Keratinocyte (primary cell): ENCODE data around the gene NCOA3. TPM values are rescaled to one million over a fixed set of nuclear protein-coding genes. Genes with fewer than 3 reads are reported as not detected.

Experiments
- DNase-seq: peaks from one replicate; pipeline ENCODE4 v3.0.0-alpha.2; 2011; ENCODE audit warnings: low read depth, missing footprints, low spot score
- FAIRE-seq: peaks from 2 replicates; lab custom pipeline; 2011; peaks lifted over from hg19 to GRCh38; lab: Jason Lieb, UNC
- H2AFZ ChIP-seq: 2 replicates; pipeline ENCODE4 v1.6.0; 2012; ENCODE audit warnings: low read length, control low read depth, inconsistent platforms; ENCODE audit not compliant: control insufficient read depth
- H3K27ac ChIP-seq: 2 replicates; pipeline ENCODE4 v1.5.1; 2011; ENCODE audit warnings: low read length; ENCODE audit not compliant: control insufficient read depth, insufficient read depth
- H3K27me3 ChIP-seq: 3 replicates; pipeline ENCODE4 v1.6.0; 2011; ENCODE audit warnings: low read length; ENCODE audit not compliant: control insufficient read depth, insufficient read depth; ENCODE audit errors: extremely low read depth
- H3K36me3 ChIP-seq, 2 experiments: 2 replicates in 1 of 2; 3 replicates in 1 of 2; pipeline ENCODE4 v1.5.1; 2011; ENCODE audit warnings: low read length in 2 of 2, mild to moderate bottlenecking in 1 of 2; ENCODE audit not compliant: control insufficient read depth in 2 of 2, insufficient read depth in 2 of 2; ENCODE audit errors: extremely low read depth in 1 of 2
- H3K4me1 ChIP-seq: 3 replicates; pipeline ENCODE4 v1.5.1; 2011; ENCODE audit warnings: low read length; ENCODE audit not compliant: control insufficient read depth, insufficient read depth; ENCODE audit errors: extremely low read depth
- H3K4me2 ChIP-seq: 3 replicates; pipeline ENCODE4 v1.6.0; 2011; ENCODE audit warnings: low read depth, low read length; ENCODE audit not compliant: control insufficient read depth, insufficient read depth; ENCODE audit errors: extremely low read depth
- H3K4me3 ChIP-seq, 3 experiments: fragments of 200-600 bp in 1 of 3; sonication (generic) in 1 of 3; 2 replicates in 2 of 3; 3 replicates in 1 of 3; pipeline ENCODE4 v1.5.1; 2011 to 2016; ENCODE audit warnings: low read length in 3 of 3, mild to moderate bottlenecking in 3 of 3, control low read depth in 2 of 3, inconsistent platforms in 1 of 3, low read depth in 1 of 3, mixed read lengths in 1 of 3, mixed run types in 1 of 3, moderate library complexity in 1 of 3; ENCODE audit not compliant: control insufficient read depth in 2 of 3, insufficient read depth in 2 of 3; ENCODE audit errors: extremely low read depth in 1 of 3
- H3K79me2 ChIP-seq: 2 replicates; pipeline ENCODE4 v1.6.0; 2012; ENCODE audit warnings: low read length; ENCODE audit not compliant: control insufficient read depth, insufficient read depth
- H3K9ac ChIP-seq: 3 replicates; pipeline ENCODE4 v1.6.0; 2011; ENCODE audit warnings: low read length; ENCODE audit not compliant: control insufficient read depth, insufficient read depth; ENCODE audit errors: extremely low read depth
- H3K9me1 ChIP-seq: 3 replicates; pipeline ENCODE4 v1.6.0; 2011; ENCODE audit warnings: low read length; ENCODE audit not compliant: control insufficient read depth, insufficient read depth; ENCODE audit errors: extremely low read depth
- H3K9me3 ChIP-seq: 2 replicates; pipeline ENCODE4 v1.5.1; 2012; ENCODE audit warnings: low read depth, low read length; ENCODE audit not compliant: control insufficient read depth
- H4K20me1 ChIP-seq: 3 replicates; pipeline ENCODE4 v1.6.0; 2011; ENCODE audit warnings: low read length; ENCODE audit not compliant: control insufficient read depth, insufficient read depth; ENCODE audit errors: extremely low read depth
- EZH2 ChIP-seq: IDR thresholded peaks from one replicate; pipeline ENCODE4 v1.6.1; 2012; ENCODE audit warnings: inconsistent platforms, mild to moderate bottlenecking, low read length, moderate library complexity
- dilution Hi-C: fragments of 300-500 bp; cut with MboI; formaldehyde crosslinking; loops from one replicate; pipeline ENCODE4 v1.7.0; 2020; ENCODE audit warnings: low sequenced_read_pairs; ENCODE audit not compliant: extremely low pct_ligation_motif_present
- polyA plus RNA-seq, 5 experiments: library from polyadenylated mRNA; depleted of rRNA in 3 of 5; stranded (reverse) in 3 of 5; stranded (forward) in 1 of 5; unstranded in 1 of 5; fragments of >200 nt; gene quantifications; 1 replicate in 1 of 5; 2 replicates in 3 of 5; 3 replicates in 1 of 5; pipeline versions ENCODE4 v1.2.1 to v1.2.3, GENCODE V29; 2011 to 2012; ENCODE audit warnings: missing spikeins in 2 of 5, low read depth in 1 of 5, low replicate concordance in 1 of 5
- TF ChIP-seq, protein P1 (sequence below), 3 experiments: IDR thresholded peaks in 1 of 3; conservative IDR thresholded peaks in 1 of 3; optimal IDR thresholded peaks in 1 of 3; 2 replicates in 2 of 3; 3 replicates in 1 of 3; pipeline versions ENCODE3 to v1.5.1; 2011; ENCODE audit warnings: low read length in 3 of 3, mild to moderate bottlenecking in 3 of 3, moderate library complexity in 2 of 3, control low read depth in 1 of 3, inconsistent platforms in 1 of 3; ENCODE audit not compliant: insufficient read depth in 2 of 3; ENCODE audit errors: extremely low read depth in 1 of 3

NCOA3 gene
- polyA plus RNA-seq, 1 donor (not counting 4 experiments of a cell fraction or from before 2014, with no cell fraction given) = 25.8 TPM

DNA sequence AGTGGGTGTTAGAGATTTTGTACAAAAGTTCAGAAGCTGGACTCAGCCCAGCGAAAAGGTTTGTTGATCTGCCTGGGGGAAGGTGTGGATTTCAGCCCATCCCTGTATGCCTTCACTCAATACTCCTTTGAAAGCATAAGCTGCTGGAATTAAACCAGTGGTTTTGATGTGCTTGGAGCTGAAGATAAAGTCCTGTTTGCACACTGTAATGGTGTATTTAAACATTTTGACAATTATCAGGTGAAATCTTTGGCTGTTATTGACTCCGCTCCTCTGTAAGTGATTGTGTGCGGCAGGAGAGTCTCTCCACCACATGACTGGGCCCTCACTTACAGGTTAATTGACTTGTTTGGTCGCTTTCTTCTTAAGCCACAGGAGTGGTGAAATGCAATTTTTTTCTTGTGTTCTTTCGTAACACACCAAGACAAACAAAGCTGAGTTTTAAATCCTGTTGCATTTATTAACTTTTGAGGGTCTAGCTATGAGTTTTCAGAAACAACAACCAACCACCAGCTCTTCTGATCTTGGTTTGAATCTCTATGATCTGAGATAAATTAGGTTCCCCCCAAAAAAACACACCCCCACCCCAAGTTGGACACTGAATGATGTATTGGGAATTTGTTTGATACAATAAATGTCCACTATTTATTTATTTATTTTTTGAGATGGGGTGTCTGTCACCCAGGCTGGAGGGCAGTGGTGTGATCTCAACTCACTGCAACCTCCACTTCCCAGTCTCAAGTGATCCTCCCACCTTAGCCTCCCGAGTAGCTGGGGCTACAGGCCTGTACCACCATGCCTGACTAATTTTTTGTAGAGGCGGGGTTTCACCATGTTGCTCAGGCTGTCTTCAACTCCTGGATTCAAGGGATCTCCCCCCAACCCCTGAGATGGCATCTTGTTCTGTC, 46.3 kb upstream of the NCOA3 start:
- no peak for FAIRE-seq
- Histone ChIP-seq H3K4me3 (no peak overlapping the region), H3K36me3 (no peaks in the 10 kb centered on the region), H3K9me3 (no peaks in the 10 kb centered on the region), H3K27ac (peak overlapping the region; percentile 27), H3K4me1 (peaks cover 59% of the 10 kb centered on the region), H3K79me2 (no peaks in the 10 kb centered on the region), H3K9me1 (no peaks in the 10 kb centered on the region), H3K9ac (peak overlapping the region; percentile 9), H2AFZ (peak overlapping the region; percentile 44), H3K4me2 (peak overlapping the region; percentile 4), H4K20me1 (no peaks in the 10 kb centered on the region), H3K27me3 (no peaks in the 10 kb centered on the region)
- dilution Hi-C loops = no loop called here
- DNase-seq = no peak
- no peak for TF ChIP-seq EZH2
- TF ChIP-seq, protein P1, sequence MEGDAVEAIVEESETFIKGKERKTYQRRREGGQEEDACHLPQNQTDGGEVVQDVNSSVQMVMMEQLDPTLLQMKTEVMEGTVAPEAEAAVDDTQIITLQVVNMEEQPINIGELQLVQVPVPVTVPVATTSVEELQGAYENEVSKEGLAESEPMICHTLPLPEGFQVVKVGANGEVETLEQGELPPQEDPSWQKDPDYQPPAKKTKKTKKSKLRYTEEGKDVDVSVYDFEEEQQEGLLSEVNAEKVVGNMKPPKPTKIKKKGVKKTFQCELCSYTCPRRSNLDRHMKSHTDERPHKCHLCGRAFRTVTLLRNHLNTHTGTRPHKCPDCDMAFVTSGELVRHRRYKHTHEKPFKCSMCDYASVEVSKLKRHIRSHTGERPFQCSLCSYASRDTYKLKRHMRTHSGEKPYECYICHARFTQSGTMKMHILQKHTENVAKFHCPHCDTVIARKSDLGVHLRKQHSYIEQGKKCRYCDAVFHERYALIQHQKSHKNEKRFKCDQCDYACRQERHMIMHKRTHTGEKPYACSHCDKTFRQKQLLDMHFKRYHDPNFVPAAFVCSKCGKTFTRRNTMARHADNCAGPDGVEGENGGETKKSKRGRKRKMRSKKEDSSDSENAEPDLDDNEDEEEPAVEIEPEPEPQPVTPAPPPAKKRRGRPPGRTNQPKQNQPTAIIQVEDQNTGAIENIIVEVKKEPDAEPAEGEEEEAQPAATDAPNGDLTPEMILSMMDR (optimal IDR thresholded peaks at IDR 0.05 in 1 of 3, IDR thresholded peaks at IDR 0.05 in 1 of 3, conservative IDR thresholded peaks at IDR 0.05 in 1 of 3; ENCODE audit: extremely low read depth in 1 of 3, insufficient read depth in 2 of 3, low read length in 3 of 3) = no peak

DNA sequence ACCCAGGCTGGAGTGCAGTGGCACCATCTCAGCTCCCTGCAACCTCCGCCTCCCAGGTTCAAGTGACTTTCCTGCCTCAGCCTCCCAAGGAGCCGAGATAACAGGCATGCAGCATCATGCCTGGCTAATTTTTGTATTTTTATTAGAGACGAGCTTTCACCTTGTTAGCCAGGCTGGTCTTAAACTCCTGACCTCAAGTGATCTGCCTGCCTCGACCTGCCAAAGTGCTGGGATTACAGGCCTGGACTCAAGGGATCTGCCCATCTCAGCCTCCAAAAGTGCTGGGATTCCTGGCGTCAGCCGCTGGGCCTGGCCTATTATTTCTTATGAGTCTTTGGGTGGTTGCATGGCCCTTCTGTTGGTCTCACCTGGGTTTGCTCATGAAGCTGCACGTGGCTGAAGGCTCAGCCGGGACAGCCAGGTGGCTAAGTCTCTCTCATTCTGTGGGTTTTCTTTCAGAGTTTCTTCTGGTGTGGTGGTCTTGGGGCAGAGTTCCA, 45.6 kb upstream of the NCOA3 start:
- dilution Hi-C loops = no loop called here
- H3K9me1 ChIP-seq = no peaks in the 10 kb centered on the region
- H3K79me2 ChIP-seq = no peaks in the 10 kb centered on the region
- peaks cover 54% of the 10 kb centered on the region for H3K4me1 ChIP-seq
- H3K27ac ChIP-seq = peak overlapping the region; percentile 27
- no peaks in the 10 kb centered on the region for H3K9me3 ChIP-seq
- H3K9ac ChIP-seq = no peak overlapping the region
- DNase-seq = no peak
- peak overlapping the region; percentile 4 for H3K4me2 ChIP-seq
- H3K36me3 ChIP-seq = no peaks in the 10 kb centered on the region
- no peak for TF ChIP-seq EZH2
- TF ChIP-seq, protein P1 (optimal IDR thresholded peaks at IDR 0.05 in 1 of 3, IDR thresholded peaks at IDR 0.05 in 1 of 3, conservative IDR thresholded peaks at IDR 0.05 in 1 of 3; ENCODE audit: extremely low read depth in 1 of 3, insufficient read depth in 2 of 3, low read length in 3 of 3) = no peak
- peak overlapping the region; percentile 17 for H2AFZ ChIP-seq
- no peaks in the 10 kb centered on the region for H4K20me1 ChIP-seq
- FAIRE-seq = no peak
- no peak overlapping the region for H3K4me3 ChIP-seq
- H3K27me3 ChIP-seq = no peaks in the 10 kb centered on the region
